Measurements from ENCODE around the gene PLAC8L1. TPM values are rescaled to one million over a fixed set of nuclear protein-coding genes. Genes with fewer than 3 reads are reported as not detected.

The PLAC8L1 gene
- total RNA-seq, 4 donors from 2014 or later: not detected

- DNase-seq: no peak
These were observed 32.8 kb downstream of the PLAC8L1 start for GRCh38 chr5:146072595-146072994.

GRCh38 chr5:146071171-146071570 is 34.2 kb downstream of the PLAC8L1 start:
- no peak for DNase-seq
- TF ChIP-seq POLR2A (IDR thresholded peaks at IDR 0.05): no peak
- TF ChIP-seq CTCF (IDR thresholded peaks at IDR 0.05 in 4 of 5, conservative IDR thresholded peaks at IDR 0.05 in 1 of 5): no peak
- Histone ChIP-seq H3K36me3 (no peaks in the 10 kb centered on the region), H3K4me1 (peaks cover 9 to 10% of the 10 kb centered on the region in 2 donors), H3K27me3 (no peaks in the 10 kb centered on the region), H3K9me3 (no peaks in the 10 kb centered on the region), H3K27ac (no peak overlapping the region), H3K4me3 (no peak overlapping the region)
- intact Hi-C loops (cut with DNase I; ENCODE audit: low total_unique reads) (no loop called here), in situ Hi-C loops (cut with MboI; ENCODE audit: low sequenced_read_pairs in 4 of 4) (loop anchor here (25.0 kb wide), 1 partner anchor 384 kb away; no protein-coding TSS in a partner anchor)
- ATAC-seq: no peak

More at GRCh38 chr5:146072595-146072994, 32.8 kb downstream of the PLAC8L1 start:
- in situ Hi-C loops (cut with MboI; ENCODE audit: low sequenced_read_pairs in 4 of 4): loop anchor here (25.0 kb wide), 1 partner anchor 385 kb away; no protein-coding TSS in a partner anchor
- H3K4me1 ChIP-seq: peaks cover 9 to 10% of the 10 kb centered on the region in 2 donors
- intact Hi-C loops (cut with DNase I; ENCODE audit: low total_unique reads): no loop called here
- no peak for TF ChIP-seq POLR2A (IDR thresholded peaks at IDR 0.05)
- no peak for TF ChIP-seq CTCF (IDR thresholded peaks at IDR 0.05 in 4 of 5, conservative IDR thresholded peaks at IDR 0.05 in 1 of 5)
- no peaks in the 10 kb centered on the region for H3K36me3 ChIP-seq
- ATAC-seq: peak in 1 of 2 donors; percentile 54
- no peaks in the 10 kb centered on the region for H3K9me3 ChIP-seq
- H3K27me3 ChIP-seq: no peaks in the 10 kb centered on the region
- no peak overlapping the region for H3K4me3 ChIP-seq
- H3K27ac ChIP-seq: no peak overlapping the region

- in situ Hi-C loops (cut with MboI; ENCODE audit: low sequenced_read_pairs in 4 of 4): loop anchor here (25.0 kb wide), 1 partner anchor 383 kb away; no protein-coding TSS in a partner anchor
- H3K4me3 ChIP-seq: no peak overlapping the region
- peaks cover 9 to 10% of the 10 kb centered on the region in 2 donors for H3K4me1 ChIP-seq
- no peak for TF ChIP-seq POLR2A (IDR thresholded peaks at IDR 0.05)
- TF ChIP-seq CTCF (IDR thresholded peaks at IDR 0.05 in 4 of 5, conservative IDR thresholded peaks at IDR 0.05 in 1 of 5): no peak
- no peak overlapping the region for H3K27ac ChIP-seq
- no peaks in the 10 kb centered on the region for H3K9me3 ChIP-seq
- no peaks in the 10 kb centered on the region for H3K36me3 ChIP-seq
- no peaks in the 10 kb centered on the region for H3K27me3 ChIP-seq
- DNase-seq (no peak), ATAC-seq (no peak)
- intact Hi-C loops (cut with DNase I; ENCODE audit: low total_unique reads): no loop called here
These were observed 34.6 kb downstream of the PLAC8L1 start for GRCh38 chr5:146070746-146071145.

GRCh38 chr5:146069780-146070099 is 35.6 kb downstream of the PLAC8L1 start:
- TF ChIP-seq CTCF (IDR thresholded peaks at IDR 0.05 in 4 of 5, conservative IDR thresholded peaks at IDR 0.05 in 1 of 5): no peak
- TF ChIP-seq POLR2A (IDR thresholded peaks at IDR 0.05): no peak
- Histone ChIP-seq H3K4me1 (peaks cover 9 to 10% of the 10 kb centered on the region in 2 donors), H3K4me3 (no peak overlapping the region), H3K27me3 (no peaks in the 10 kb centered on the region), H3K9me3 (no peaks in the 10 kb centered on the region), H3K27ac (no peak overlapping the region), H3K36me3 (no peaks in the 10 kb centered on the region)
- ATAC-seq (no peak), DNase-seq (no peak)
- intact Hi-C loops (cut with DNase I; ENCODE audit: low total_unique reads): no loop called here
- in situ Hi-C loops (cut with MboI; ENCODE audit: low sequenced_read_pairs in 4 of 4): loop anchor here (25.0 kb wide), 1 partner anchor 382 kb away; no protein-coding TSS in a partner anchor

All from gastrocnemius medialis (tissue), 4 donors.